ENCODE results near the gene PARD3B.

PARD3B gene

DNA sequence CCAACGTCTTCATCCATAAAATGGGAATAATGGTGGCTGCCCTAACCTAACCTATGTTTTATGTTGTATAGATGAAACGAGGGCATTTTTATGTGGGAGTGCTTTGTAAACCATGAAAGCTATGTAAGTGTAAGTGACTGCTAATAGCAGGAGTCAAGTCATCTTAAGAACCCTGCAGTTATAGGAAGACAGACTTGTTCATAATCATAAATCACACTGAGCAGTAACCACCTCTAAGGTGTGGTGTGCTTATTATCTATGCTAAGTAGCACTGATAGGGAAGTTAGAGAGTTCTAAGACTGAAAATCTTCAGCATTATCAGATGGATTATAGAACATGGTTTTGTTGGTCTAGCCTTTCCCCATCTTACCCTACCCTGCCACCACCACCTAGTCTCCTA is 1112.8 kb downstream of the PARD3B start:
- DNase-seq (ENCODE audit: low spot score) = no peak

DNA sequence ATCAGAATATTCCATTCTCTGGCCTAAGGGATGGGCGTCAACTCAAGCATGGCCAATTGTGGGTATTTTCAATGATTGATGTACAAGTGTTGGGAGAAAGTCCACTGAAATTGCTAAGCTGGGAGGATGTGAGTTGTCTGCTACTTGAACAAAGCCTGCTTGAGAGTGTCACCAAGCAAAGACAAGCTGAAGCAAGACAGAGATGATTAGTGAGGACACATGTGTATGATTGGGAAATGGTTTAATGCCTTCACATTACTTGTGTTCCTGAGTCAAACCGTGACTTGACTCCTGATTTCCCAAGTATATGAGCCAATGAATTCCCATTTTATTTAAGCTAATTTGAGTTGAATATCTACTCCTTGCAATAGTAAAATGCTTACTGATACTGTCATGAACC is 1113.3 kb downstream of the PARD3B start:
- DNase-seq (ENCODE audit: low spot score) = no peak

DNA sequence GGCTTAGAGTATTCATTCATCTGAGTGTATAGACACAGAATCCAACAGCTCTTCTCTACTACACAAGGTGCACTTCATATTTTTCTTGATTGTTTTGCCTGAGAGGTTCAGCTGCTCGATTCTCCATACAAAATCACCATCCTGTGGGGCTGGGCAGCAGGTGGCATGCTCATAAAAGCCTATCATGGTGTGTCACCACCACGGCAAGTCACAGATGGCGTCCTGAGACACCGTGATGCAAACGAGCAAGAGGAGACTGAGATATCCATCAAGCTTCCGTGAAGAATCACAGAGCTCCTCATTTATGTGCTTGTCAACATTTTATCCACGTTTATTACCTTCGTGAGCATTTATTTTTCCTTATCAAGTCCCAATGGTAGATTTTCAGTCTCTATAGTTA is 1114.6 kb downstream of the PARD3B start:
- DNase-seq (ENCODE audit: low spot score) = no peak

DNA sequence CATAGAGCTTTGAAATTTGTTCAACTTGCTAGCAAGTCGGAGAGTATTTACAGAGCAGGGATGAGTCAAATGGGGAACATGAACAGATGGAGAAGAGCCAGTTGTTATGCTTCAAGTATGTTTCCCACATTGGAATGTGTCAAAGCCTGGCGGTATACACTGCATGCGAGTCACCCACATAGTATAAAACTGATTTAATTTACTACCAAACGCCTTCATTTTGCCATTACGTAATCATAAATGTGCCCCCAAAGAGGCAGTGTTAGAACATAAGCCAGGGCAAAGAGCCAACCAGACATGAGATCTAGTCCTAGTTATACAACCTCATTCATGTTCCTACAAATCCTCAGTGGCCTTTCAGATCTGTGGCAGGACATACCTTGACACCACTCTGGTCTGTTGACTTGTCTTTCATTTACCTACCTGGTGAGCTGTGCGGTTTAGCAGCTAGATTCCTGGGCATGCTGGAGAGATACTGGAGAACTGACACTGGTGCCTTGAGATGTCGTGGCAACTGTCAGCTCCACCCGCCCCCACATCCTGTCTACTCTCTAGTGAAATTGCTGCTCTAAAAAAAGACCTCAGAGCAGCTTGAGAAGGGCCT is 1115.3 kb downstream of the PARD3B start:
- no peak for DNase-seq (ENCODE audit: low spot score)

DNA sequence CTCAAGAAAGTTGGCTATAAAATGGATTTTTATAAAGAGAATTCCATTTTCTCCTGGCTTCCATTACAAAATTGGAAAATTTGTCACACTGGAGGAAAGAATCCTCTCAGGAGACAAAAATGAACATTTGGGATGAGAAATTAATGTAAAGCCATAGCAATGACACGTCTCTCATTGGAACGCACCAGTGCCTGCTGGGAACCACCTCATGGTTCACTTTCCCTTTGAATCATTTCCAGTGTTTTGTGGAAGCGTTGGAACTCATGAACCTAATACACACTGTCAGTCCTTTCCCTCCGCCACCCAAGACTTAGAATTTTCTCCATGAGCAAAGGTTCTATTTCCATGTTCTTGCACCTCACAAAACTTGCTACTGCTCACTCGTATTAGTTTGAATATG is 1116.0 kb downstream of the PARD3B start:
- DNase-seq (ENCODE audit: low spot score) = no peak

DNA sequence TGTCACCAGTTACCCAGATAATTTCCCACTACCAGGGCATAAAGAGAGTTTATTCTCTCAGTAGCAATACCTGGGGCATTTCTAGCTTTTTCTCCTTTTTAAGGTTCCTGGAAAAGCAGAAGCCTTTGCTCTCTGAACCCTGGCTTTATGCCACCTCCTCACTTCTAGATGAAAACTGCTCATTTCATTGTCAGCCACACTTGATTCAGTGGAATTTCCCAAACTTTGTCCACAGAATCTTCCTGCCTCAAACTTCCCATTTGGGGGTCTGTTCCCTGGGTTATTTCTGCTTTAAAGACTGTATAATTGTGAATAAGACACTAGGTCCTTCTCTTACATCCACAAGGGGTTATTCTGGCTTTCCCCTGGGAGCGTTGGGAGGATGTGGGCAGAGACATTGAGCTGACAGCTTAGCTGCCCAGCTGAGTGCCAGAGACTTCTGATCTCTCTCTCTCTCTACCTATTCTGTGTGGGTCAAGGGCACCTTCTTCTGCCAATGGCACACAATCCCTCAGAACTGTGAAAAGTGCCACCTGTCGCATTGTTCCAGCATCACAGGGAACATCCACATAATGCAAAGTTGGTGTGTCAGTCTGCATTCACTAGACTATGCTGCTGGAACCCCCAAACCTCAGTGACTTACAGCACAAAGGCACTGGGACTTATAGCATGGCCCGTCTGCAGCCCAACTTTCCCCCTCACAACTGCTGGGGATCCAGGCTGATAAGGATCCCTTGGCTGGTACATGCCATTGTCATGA is 1117.1 kb downstream of the PARD3B start:
- DNase-seq (ENCODE audit: low spot score) = no peak

DNA sequence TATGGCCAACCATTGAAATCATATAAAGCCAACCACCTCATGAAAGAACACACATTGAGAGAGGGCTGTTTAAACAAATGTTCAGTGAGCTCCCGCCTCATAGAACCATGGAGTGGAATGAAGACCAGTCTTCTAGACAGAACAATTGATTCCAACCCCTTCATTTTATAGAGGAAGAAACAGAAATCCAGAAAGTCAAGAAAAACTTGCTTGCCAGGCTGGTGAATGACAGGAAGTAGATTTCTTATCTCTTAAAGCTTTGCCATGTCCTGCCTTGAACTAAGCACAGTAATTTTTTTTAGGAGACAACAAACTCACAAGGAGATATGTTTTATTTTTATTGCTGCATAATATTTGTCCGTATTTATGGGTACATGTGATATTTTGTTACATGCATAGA is 1120.5 kb downstream of the PARD3B start:
- DNase-seq (ENCODE audit: low spot score) = no peak

Data from ecto neural progenitor cell (in vitro differentiated cells).